PC-3 (cell line): ENCODE data around the gene SNTA1. TPM values are rescaled to one million over a fixed set of nuclear protein-coding genes. Genes with fewer than 3 reads are reported as not detected.

ENCODE experiments used
- ATAC-seq: fragments of 200-7000 bp; cut with Tn5 transposase; 2 replicates; pipeline ENCODE4 v1.9.1; 2020; ENCODE audit warnings: mild to moderate bottlenecking, moderate library complexity
- BruUV-seq: library from RNA; stranded (reverse); fragments of 400-500 nt; replicated peaks from 2 replicates; lab custom pipeline; 2021; lab: Mats Ljungman, UMichigan
- CTCF ChIA-PET: fragments of 300-600 bp; sonication (Branson Sonifier 250); formaldehyde crosslinking; loops from one replicate; lab custom pipeline; 2022; ENCODE audit warnings: antibody characterized with exemption; lab: Charles Lee
- POLR2A ChIA-PET: fragments of 300-600 bp; sonication (Branson Sonifier 250); formaldehyde crosslinking; loops from one replicate; lab custom pipeline; 2022; ENCODE audit warnings: antibody characterized with exemption; ENCODE audit not compliant: unreplicated experiment; lab: Charles Lee
- DNase-seq: peaks from one replicate; pipeline ENCODE4 v3.0.0-alpha.2; 2015
- H2AFZ ChIP-seq: fragments of 300-600 bp; sonication (generic); 2 replicates; pipeline ENCODE4 v1.6.0; 2016; ENCODE audit warnings: antibody characterized with exemption, low read length
- H3F3A ChIP-seq: fragments of 300-600 bp; sonication (generic); one replicate; pipeline ENCODE4 v1.6.0; 2017; ENCODE audit warnings: antibody characterized with exemption, low read length, control low read depth, mild to moderate bottlenecking; ENCODE audit not compliant: unreplicated experiment
- H3K27ac ChIP-seq: fragments of 300-600 bp; sonication (generic); 2 replicates; pipeline ENCODE4 v1.5.1; 2016; ENCODE audit warnings: mild to moderate bottlenecking, low read length
- H3K27me3 ChIP-seq: fragments of 300-600 bp; sonication (generic); 2 replicates; pipeline ENCODE4 v1.6.1; 2016; ENCODE audit warnings: low read length, mixed read lengths
- H3K36me3 ChIP-seq: fragments of 300-600 bp; sonication (generic); 2 replicates; pipeline ENCODE4 v1.6.1; 2016; ENCODE audit warnings: low read depth, mixed run types, low read length, mixed read lengths
- H3K4me1 ChIP-seq: fragments of 300-600 bp; sonication (generic); 2 replicates; pipeline ENCODE4 v1.5.1; 2016; ENCODE audit warnings: low read length; ENCODE audit not compliant: insufficient read depth
- H3K4me2 ChIP-seq: fragments of 300-600 bp; sonication (generic); 2 replicates; pipeline ENCODE4 v1.6.0; 2016; ENCODE audit warnings: low read length
- H3K4me3 ChIP-seq: fragments of 300-600 bp; sonication (generic); 2 replicates; pipeline ENCODE4 v1.5.1; 2016; ENCODE audit warnings: mild to moderate bottlenecking, low read length, mixed read lengths
- H3K79me2 ChIP-seq: fragments of 300-600 bp; sonication (generic); 2 replicates; pipeline ENCODE4 v1.6.1; 2017; ENCODE audit warnings: low read length, mixed read lengths
- H3K9ac ChIP-seq: fragments of 300-600 bp; sonication (generic); 2 replicates; pipeline ENCODE4 v1.6.0; 2016; ENCODE audit warnings: mild to moderate bottlenecking, low read length
- H3K9me2 ChIP-seq: fragments of 300-600 bp; sonication (generic); replicated peaks from 2 replicates; pipeline ENCODE4 v1.6.1; 2016; ENCODE audit warnings: mixed run types, low read length, mixed read lengths
- H3K9me3 ChIP-seq: fragments of 300-600 bp; sonication (generic); 2 replicates; pipeline ENCODE4 v1.6.1; 2016; ENCODE audit warnings: low read length, mixed read lengths
- H4K20me1 ChIP-seq: fragments of 300-600 bp; sonication (generic); 2 replicates; pipeline ENCODE4 v1.6.1; 2016; ENCODE audit warnings: low read length, mixed read lengths
- EZH2 ChIP-seq: fragments of 300-600 bp; sonication (generic); IDR thresholded peaks from one replicate; pipeline ENCODE4 v1.6.1; 2017; ENCODE audit warnings: antibody characterized with exemption, mild to moderate bottlenecking, low read length; ENCODE audit not compliant: unreplicated experiment
- EZH2phosphoT487 ChIP-seq: fragments of 300-600 bp; sonication (generic); IDR thresholded peaks from 2 replicates; pipeline ENCODE4 v1.6.1; 2018; ENCODE audit warnings: mild to moderate bottlenecking, antibody characterized with exemption, low read length, borderline replicate concordance
- intact Hi-C: fragments of 100-400 bp; cut with micrococcal nuclease; formaldehyde crosslinking; loops from 2 replicates; pipeline ENCODE4 v1.9.0; 2023
- total RNA-seq: library from RNA; depleted of rRNA; stranded (reverse); fragments of >200 nt; gene quantifications from 2 replicates; pipeline ENCODE4 v1.2.3, GENCODE V29; 2014
- TF ChIP-seq, protein P1 (sequence below): fragments of 300-600 bp; sonication (generic); conservative IDR thresholded peaks from 2 replicates; pipeline ENCODE4 v1.5.1; 2017; ENCODE audit warnings: antibody characterized with exemption, low read depth, mild to moderate bottlenecking, low read length

The SNTA1 gene
- total RNA-seq, 1 experiment from 2014 or later = 25.9 TPM

GRCh38 chr20:33423141-33423834, 20.3 kb downstream of the SNTA1 start:
- Histone ChIP-seq H3F3A (no peaks in the 10 kb centered on the region), H4K20me1 (no peaks in the 10 kb centered on the region), H3K79me2 (no peaks in the 10 kb centered on the region), H3K4me3 (no peak overlapping the region), H2AFZ (peak overlapping the region; percentile 69), H3K27me3 (no peaks in the 10 kb centered on the region), H3K4me1 (peaks cover 10% of the 10 kb centered on the region), H3K4me2 (peak overlapping the region; percentile 55), H3K27ac (peak overlapping the region; percentile 38), H3K36me3 (no peaks in the 10 kb centered on the region), H3K9me2 (no peaks in the 10 kb centered on the region), H3K9me3 (no peaks in the 10 kb centered on the region), H3K9ac (no peak overlapping the region; the same call in 1 of the 2 replicates)
- TF ChIP-seq EZH2 (no peak), EZH2phosphoT487 (no peak)
- TF ChIP-seq, protein P1, sequence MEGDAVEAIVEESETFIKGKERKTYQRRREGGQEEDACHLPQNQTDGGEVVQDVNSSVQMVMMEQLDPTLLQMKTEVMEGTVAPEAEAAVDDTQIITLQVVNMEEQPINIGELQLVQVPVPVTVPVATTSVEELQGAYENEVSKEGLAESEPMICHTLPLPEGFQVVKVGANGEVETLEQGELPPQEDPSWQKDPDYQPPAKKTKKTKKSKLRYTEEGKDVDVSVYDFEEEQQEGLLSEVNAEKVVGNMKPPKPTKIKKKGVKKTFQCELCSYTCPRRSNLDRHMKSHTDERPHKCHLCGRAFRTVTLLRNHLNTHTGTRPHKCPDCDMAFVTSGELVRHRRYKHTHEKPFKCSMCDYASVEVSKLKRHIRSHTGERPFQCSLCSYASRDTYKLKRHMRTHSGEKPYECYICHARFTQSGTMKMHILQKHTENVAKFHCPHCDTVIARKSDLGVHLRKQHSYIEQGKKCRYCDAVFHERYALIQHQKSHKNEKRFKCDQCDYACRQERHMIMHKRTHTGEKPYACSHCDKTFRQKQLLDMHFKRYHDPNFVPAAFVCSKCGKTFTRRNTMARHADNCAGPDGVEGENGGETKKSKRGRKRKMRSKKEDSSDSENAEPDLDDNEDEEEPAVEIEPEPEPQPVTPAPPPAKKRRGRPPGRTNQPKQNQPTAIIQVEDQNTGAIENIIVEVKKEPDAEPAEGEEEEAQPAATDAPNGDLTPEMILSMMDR = no peak
- DNase-seq = peak; percentile 51
- ATAC-seq = peak; percentile 92
- BruUV-seq = no TSS peak
- CTCF ChIA-PET = no interaction called here
- intact Hi-C loops = no loop called here
- POLR2A ChIA-PET = no interaction called here

- ATAC-seq (no peak), DNase-seq (no peak)
- H3K4me1 ChIP-seq = peaks cover 10% of the 10 kb centered on the region
- H3K9me3 ChIP-seq = no peaks in the 10 kb centered on the region
- H3K4me3 ChIP-seq = no peak overlapping the region
- BruUV-seq = no TSS peak
- intact Hi-C loops = loop anchor here (10.0 kb wide), 1 partner anchor 1825 kb away; no protein-coding TSS in a partner anchor
- no peak overlapping the region for H3K4me2 ChIP-seq
- CTCF ChIA-PET = interaction anchor here (0.6 kb wide), 1 partner anchor 26 kb away, joined by 3 read pairs; no protein-coding TSS in a partner anchor
- H3F3A ChIP-seq = no peaks in the 10 kb centered on the region
- H3K9ac ChIP-seq = no peak overlapping the region
- H3K36me3 ChIP-seq = no peaks in the 10 kb centered on the region
- no peaks in the 10 kb centered on the region for H3K9me2 ChIP-seq
- H4K20me1 ChIP-seq = no peaks in the 10 kb centered on the region
- no peaks in the 10 kb centered on the region for H3K79me2 ChIP-seq
- TF ChIP-seq, protein P1 = no peak
- TF ChIP-seq EZH2phosphoT487 (no peak), EZH2 (no peak)
- H2AFZ ChIP-seq = no peak overlapping the region
- POLR2A ChIA-PET = interaction anchor here (0.7 kb wide), 1 partner anchor 135 kb away, joined by 5 read pairs; no protein-coding TSS in a partner anchor
- no peak overlapping the region for H3K27ac ChIP-seq
- H3K27me3 ChIP-seq = no peaks in the 10 kb centered on the region
Measured at GRCh38 chr20:33419140-33419974, 24.2 kb downstream of the SNTA1 start.
